Pancreas (tissue), 10 donors: ENCODE data around the gene MARK4. TPM values are rescaled to one million over a fixed set of nuclear protein-coding genes. Genes with fewer than 3 reads are reported as not detected.
"Not testable (repeated sequence)": the region's sequence is repeated elsewhere in the genome, so short reads cannot be mapped to it uniquely, and the experiment has no call there.

Source experiments
- ATAC-seq, 4 donors: fragments of 200-7000 bp; cut with Tn5 transposase; one replicate each; pipeline versions ENCODE4 v1.8.0 to v1.9.1; 2020; ENCODE audit warnings: mild to moderate bottlenecking in 4 of 4, moderate library complexity in 4 of 4
- DNase-seq, 6 donors: peaks; one replicate each; pipeline ENCODE4 v3.0.0-alpha.2; 2020
- FAIRE-seq: peaks from 2 replicates; lab custom pipeline; 2012; peaks lifted over from hg19 to GRCh38; lab: Jason Lieb, UNC
- H3K27ac ChIP-seq, 4 donors: fragments of 200-600 bp; sonication (generic); 1 replicate in 3 of 4; 2 replicates in 1 of 4; pipeline versions ENCODE4 v1.5.0 to v1.8.0; 2020
- H3K27me3 ChIP-seq, 4 donors: fragments of 200-600 bp; one replicate each; pipeline ENCODE4 v1.8.0; 2021
- H3K36me3 ChIP-seq, 3 donors: fragments of 200-600 bp; sonication (generic) in 1 of 3; one replicate each; pipeline versions ENCODE4 v1.5.0 to v1.8.0; 2020 to 2021
- H3K4me1 ChIP-seq, 3 donors: fragments of 200-600 bp; one replicate each; pipeline ENCODE4 v1.8.0; 2021
- H3K4me3 ChIP-seq, 4 donors: fragments of 200-600 bp; sonication (generic) in 2 of 4; one replicate each; pipeline versions ENCODE4 v1.5.0 to v1.8.0; 2020 to 2021
- H3K9me3 ChIP-seq, 4 donors: fragments of 200-600 bp; one replicate each; pipeline ENCODE4 v1.8.0; 2021
- whole genome bisulfite sequencing, 2 donors: extraction: QIAGEN DNeasy Blood & Tissue Kit; methylation state at CpG; one replicate each; pipeline ENCODE4 v1.1.7; 2013; 5-methylcytosine and 5-hydroxymethylcytosine counted together
- intact Hi-C, 3 donors: fragments of 100-400 bp; cut with DNase I; formaldehyde crosslinking; loops; one replicate each; pipeline versions ENCODE4 v1.11.1 to v1.14.2; 2022
- polyA plus RNA-seq, 2 donors: library from polyadenylated mRNA; stranded (reverse); fragments of 200-250 nt; gene quantifications; one replicate each; pipeline ENCODE4 v1.2.3, GENCODE V29; 2013
- total RNA-seq, 6 donors: library from RNA; stranded (reverse); fragmentation: NEBNext Ultra II Directional in 4 of 6; extraction: Animal tissue kit (Norgen Biotek cat#: 25700) in 4 of 6; gene quantifications; one replicate each; pipeline versions ENCODE4 v1.2.1 to v1.2.4, GENCODE V29; 2021 to 2023
- TF ChIP-seq, protein P1 (sequence below), 4 donors: fragments of 200-600 bp; sonication (generic) in 3 of 4; IDR thresholded peaks; one replicate each; pipeline versions ENCODE4 v1.5.0 to v1.8.0; 2021; ENCODE audit warnings: antibody characterized with exemption in 4 of 4
- donor health status: healthy with polysubstance abuse.
- donor health status: DM: no; HTN: no; CAD: no; lungs with moderate emphysema.
- donor health status: DM: no; HTN: no; CAD: no.
- donor health status: control.
- donor health status: control.
- donor health status: Bipolar disorder and iron deficiency.
- donor health status: DM: yes; HTN: yes; CAD: no.
- donor health status: DM: no; HTN: no; CAD: no.
- donor health status: DM: no; HTN: no; CAD: no.
- donor health status: DM: yes; HTN: yes; CAD: no.

The MARK4 gene
- total and polyA plus RNA-seq, 8 donors: 12.8 to 22.8 (median 20.0) TPM

DNA sequence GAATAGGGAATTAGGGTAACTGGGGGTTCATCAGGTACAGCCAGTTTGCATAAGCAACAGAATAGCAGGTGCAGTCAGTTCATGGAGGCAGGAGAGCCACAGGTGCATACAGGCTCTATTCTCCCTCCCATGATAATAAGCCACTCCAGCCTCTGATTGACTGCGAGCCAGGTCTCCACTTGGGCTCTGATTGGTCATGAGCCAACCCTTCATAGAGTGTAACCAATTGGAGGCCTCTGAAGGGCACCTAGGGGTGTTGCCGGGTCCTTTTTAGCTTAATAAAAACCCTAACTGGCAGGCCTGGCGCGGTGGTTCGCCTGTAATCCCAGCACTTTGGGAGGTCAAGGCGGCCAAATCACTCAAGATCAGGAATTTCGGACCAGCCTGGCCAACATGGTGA lies 80.3 kb downstream of the MARK4 start:
- FAIRE-seq (no peak), ATAC-seq (no peak), DNase-seq (no peak)
- H3K27me3 ChIP-seq: no peaks in the 10 kb centered on the region
- no peaks in the 10 kb centered on the region for H3K4me1 ChIP-seq
- WGBS, 2 donors: 75 to 81% methylated on average over 7 of the region's 7 CpGs
- no peak overlapping the region for H3K27ac ChIP-seq
- intact Hi-C loops: no loop called here
- H3K36me3 ChIP-seq: no peaks in the 10 kb centered on the region
- H3K9me3 ChIP-seq: no peaks in the 10 kb centered on the region
- no peak overlapping the region for H3K4me3 ChIP-seq
- TF ChIP-seq, protein P1, sequence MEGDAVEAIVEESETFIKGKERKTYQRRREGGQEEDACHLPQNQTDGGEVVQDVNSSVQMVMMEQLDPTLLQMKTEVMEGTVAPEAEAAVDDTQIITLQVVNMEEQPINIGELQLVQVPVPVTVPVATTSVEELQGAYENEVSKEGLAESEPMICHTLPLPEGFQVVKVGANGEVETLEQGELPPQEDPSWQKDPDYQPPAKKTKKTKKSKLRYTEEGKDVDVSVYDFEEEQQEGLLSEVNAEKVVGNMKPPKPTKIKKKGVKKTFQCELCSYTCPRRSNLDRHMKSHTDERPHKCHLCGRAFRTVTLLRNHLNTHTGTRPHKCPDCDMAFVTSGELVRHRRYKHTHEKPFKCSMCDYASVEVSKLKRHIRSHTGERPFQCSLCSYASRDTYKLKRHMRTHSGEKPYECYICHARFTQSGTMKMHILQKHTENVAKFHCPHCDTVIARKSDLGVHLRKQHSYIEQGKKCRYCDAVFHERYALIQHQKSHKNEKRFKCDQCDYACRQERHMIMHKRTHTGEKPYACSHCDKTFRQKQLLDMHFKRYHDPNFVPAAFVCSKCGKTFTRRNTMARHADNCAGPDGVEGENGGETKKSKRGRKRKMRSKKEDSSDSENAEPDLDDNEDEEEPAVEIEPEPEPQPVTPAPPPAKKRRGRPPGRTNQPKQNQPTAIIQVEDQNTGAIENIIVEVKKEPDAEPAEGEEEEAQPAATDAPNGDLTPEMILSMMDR (IDR thresholded peaks at IDR 0.05): no peak

- TF ChIP-seq, protein P1 (IDR thresholded peaks at IDR 0.05): no peak
Observed at GRCh38 chr19:45333609-45334303, 82.7 kb downstream of the MARK4 start.

GRCh38 chr19:45334881-45335280 lies 83.8 kb downstream of the MARK4 start:
- H3K27ac ChIP-seq, H3K9me3 ChIP-seq, ATAC-seq, H3K4me1 ChIP-seq, DNase-seq, H3K4me3 ChIP-seq, H3K27me3 ChIP-seq, H3K36me3 ChIP-seq, intact Hi-C loops, FAIRE-seq: not testable (repeated sequence)
- 69 to 91% methylated on average over 4 of the region's 4 CpGs for WGBS, 2 donors

More at GRCh38 chr19:45333609-45334303, 82.7 kb downstream of the MARK4 start:
- H3K36me3 ChIP-seq: no peaks in the 10 kb centered on the region
- no peak overlapping the region for H3K27ac ChIP-seq
- ATAC-seq (no peak), DNase-seq (no peak), FAIRE-seq (no peak)
- no peaks in the 10 kb centered on the region for H3K4me1 ChIP-seq
- intact Hi-C loops: no loop called here
- no peak overlapping the region for H3K4me3 ChIP-seq
- 74 to 86% methylated on average over 10 of the region's 10 CpGs for WGBS, 2 donors
- no peaks in the 10 kb centered on the region for H3K27me3 ChIP-seq
- no peaks in the 10 kb centered on the region for H3K9me3 ChIP-seq

DNA sequence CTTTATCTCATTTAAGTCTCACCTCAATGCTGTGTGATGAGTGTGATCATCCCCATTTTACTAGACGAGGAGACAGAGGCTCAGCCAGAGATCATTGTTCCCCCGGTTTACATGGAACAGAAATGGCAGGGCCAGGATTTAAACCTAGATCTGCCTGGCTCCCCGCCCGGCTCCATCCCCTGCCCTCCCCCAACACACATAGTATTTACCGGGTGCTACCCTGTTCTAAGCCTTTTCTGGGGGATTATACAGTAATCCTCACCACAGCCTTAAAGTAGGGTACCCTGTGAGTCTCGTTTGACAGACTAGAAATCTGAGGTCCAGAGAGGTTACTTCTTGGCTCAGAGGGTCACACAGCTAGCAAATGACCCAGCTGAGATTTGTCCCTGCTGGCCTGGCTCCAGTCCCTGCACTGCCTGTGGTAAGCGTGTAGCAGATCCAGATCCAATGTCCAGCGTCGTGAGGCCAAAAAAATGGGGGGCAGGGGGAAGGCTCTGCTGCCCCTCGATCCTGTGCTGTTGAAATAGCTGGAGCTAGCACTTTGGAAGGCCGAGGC lies 85.7 kb downstream of the MARK4 start:
- no peak for FAIRE-seq
- H3K4me1 ChIP-seq: peaks cover 0 to 3% (median 0%) of the 10 kb centered on the region in 3 donors
- TF ChIP-seq, protein P1 (IDR thresholded peaks at IDR 0.05): no peak
- no peaks in the 10 kb centered on the region for H3K9me3 ChIP-seq
- no peaks in the 10 kb centered on the region for H3K36me3 ChIP-seq
- H3K4me3 ChIP-seq: no peak overlapping the region
- no peak for ATAC-seq
- WGBS, 2 donors: 57 to 65% methylated on average over 11 of the region's 11 CpGs
- no peak for DNase-seq
- H3K27ac ChIP-seq: no peak overlapping the region
- intact Hi-C loops: no loop called here
- H3K27me3 ChIP-seq: no peaks in the 10 kb centered on the region

DNA sequence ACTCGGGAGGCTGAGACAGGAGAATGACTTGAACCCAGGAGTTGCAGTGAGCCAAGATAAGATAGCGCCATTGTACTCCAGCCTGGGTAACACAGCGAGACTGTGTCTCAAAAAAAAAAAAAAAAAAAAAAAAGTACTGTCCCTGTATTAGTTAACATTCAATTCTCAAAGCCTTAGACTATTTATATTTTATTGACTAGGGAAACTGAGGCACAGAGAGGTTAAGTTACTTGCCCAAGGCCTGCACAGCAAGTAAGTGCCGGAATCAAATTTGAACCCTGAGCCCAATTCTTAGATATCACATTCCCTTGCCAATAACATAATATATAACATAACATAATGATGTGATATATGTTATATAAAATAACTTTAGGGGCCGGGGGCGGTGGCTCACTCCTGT lies 88.6 kb downstream of the MARK4 start:
- TF ChIP-seq, protein P1 (IDR thresholded peaks at IDR 0.05): no peak
- no peak for FAIRE-seq
- H3K4me1 ChIP-seq: peaks cover 0 to 3% (median 0%) of the 10 kb centered on the region in 3 donors
- no peaks in the 10 kb centered on the region for H3K27me3 ChIP-seq
- 68 to 79% methylated on average over 6 of the region's 6 CpGs for WGBS, 2 donors
- intact Hi-C loops: no loop called here
- no peaks in the 10 kb centered on the region for H3K9me3 ChIP-seq
- no peak overlapping the region for H3K4me3 ChIP-seq
- H3K27ac ChIP-seq: no peak overlapping the region
- ATAC-seq: no peak
- no peaks in the 10 kb centered on the region for H3K36me3 ChIP-seq
- DNase-seq: no peak
